HG02678 (cell line): ENCODE results near the gene GAB2.
"Not testable (repeated sequence)": the region's sequence is repeated elsewhere in the genome, so short reads cannot be mapped to it uniquely, and the experiment has no call there.

ENCODE experiments used
- ATAC-seq: cut with Tn5 transposase; IDR thresholded peaks from one replicate; pipeline ENCODE4 v1.9.1; 2021; ENCODE audit warnings: mild to moderate bottlenecking, moderate library complexity; ENCODE audit not compliant: unreplicated experiment

The GAB2 gene

GRCh38 chr11:78257654-78258053 is 160.0 kb downstream of the GAB2 start:
- no peak for ATAC-seq

- ATAC-seq = no peak
These were observed 160.7 kb downstream of the GAB2 start for GRCh38 chr11:78256962-78257361.

- no peak for ATAC-seq
These were observed 161.7 kb downstream of the GAB2 start for GRCh38 chr11:78255919-78256318.

DNA sequence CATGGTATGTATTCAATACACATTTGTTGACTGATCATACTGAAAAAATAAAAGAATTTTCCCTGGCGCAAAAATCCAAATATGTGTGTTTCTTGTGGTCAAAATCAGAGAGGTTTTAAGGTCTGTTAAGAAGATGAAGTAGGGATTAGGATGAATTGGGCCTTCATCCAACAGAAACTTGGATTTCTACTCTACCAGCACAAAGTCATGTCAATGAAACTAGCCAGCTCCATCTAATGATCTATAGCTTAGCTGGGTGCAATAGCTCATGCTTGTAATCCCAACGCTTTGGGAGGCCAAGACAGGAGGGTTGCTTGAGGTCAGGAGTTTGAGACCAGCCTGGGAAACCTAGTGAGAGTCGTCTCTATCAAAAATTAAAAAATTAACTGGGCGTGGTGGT is 163.4 kb downstream of the GAB2 start:
- ATAC-seq = no peak

DNA sequence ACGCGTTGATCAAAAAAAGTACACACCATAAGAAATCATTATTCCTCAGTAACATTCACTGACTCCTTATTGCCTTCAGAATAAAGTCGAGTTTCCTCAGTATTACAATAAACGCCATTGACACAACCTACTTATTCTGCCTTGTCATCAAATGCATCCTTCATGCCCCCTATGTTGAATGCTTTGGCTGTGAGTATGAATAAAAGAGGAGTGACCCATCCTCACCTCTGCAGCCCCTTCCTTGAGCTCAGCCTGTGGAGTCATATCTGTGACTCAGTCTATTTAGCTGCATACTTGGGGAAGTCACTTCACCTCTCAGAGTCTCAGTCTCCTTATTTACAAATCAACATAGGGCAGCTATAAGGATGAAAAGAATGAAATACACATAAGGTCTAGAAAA is 163.8 kb downstream of the GAB2 start:
- no peak for ATAC-seq

GRCh38 chr11:78251083-78251775 is 166.4 kb downstream of the GAB2 start:
- ATAC-seq = no peak

- no peak for ATAC-seq
These were observed 167.5 kb downstream of the GAB2 start for GRCh38 chr11:78250099-78250498.

DNA sequence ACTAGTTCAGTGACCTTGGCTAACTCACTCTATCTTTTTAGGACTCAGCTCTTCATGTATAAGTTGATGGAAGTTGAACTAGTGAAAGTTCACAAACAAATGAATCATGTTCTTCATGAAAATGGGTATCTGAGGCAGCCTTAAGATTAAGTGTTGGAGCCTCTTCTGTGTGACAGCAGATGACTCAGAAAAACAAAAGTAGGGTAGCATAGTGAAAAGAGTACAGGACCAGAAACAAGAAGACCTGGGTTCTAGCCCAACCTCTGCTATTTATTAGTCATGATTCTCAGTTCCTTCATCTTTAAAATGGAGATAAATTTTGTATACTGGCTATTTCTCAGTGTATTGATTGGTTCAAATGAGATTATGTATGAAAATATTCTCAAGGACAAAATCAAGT is 168.7 kb downstream of the GAB2 start:
- ATAC-seq = no peak

DNA sequence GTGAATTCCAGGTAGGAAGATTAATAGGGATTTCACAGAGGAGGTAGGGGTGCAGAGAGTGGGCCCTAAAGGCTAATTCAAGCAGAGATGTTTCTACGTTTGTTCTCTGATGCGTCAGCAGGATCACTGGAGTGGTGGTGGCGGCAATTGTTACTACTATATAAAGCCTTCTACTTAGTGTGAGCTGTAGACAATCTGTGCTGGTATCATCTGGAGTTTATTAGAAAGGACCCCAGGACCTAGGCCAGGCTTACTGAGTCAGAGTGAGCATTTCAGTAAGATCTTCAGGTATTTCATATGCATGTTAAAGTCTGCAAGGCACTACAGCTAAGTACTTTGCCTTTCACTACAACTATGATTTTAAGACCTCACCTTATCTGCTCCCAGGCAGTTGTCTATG is 169.4 kb downstream of the GAB2 start:
- ATAC-seq = no peak

- ATAC-seq = no peak
These were observed 172.9 kb downstream of the GAB2 start for GRCh38 chr11:78244546-78245255.

DNA sequence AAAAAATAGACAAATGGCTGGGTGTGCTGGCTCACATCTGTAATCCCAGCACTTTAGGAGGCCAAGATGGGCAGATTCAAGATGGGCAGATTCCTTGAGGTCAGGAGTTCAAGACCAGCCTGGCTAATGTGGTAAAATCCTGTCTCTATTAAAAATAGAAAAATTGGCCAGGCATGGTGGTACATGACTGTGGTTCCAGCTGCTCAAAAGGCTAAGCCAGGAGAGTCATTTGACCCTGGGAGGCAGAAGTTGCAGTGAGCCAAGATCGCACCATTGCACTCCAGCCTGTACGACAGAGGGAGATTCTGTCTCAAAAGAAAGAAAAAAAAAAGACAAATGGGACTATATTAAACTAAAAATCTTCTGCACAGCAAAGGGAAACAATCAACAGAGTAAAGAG is 173.5 kb downstream of the GAB2 start:
- ATAC-seq = no peak

DNA sequence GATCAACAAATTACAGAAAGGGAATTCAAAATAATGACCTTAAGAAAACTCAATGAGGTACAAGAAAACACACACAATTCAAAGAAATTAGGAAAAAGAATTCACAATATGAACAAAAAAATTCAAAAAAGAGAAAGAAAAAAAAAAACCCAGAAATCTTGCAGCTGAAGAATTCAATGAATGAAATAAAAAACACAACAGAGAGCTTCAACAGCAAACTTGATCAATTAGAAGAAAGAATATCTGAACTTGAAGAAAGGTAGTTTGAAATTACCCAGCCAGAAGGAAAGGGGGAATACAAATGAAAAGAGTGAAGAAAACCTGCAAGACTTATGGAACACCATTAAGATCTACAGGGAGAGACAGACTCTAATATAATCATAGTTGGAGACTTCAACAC is 176.1 kb downstream of the GAB2 start:
- no peak for ATAC-seq

- ATAC-seq = no peak
These were observed 177.8 kb downstream of the GAB2 start for GRCh38 chr11:78239781-78240180.

DNA sequence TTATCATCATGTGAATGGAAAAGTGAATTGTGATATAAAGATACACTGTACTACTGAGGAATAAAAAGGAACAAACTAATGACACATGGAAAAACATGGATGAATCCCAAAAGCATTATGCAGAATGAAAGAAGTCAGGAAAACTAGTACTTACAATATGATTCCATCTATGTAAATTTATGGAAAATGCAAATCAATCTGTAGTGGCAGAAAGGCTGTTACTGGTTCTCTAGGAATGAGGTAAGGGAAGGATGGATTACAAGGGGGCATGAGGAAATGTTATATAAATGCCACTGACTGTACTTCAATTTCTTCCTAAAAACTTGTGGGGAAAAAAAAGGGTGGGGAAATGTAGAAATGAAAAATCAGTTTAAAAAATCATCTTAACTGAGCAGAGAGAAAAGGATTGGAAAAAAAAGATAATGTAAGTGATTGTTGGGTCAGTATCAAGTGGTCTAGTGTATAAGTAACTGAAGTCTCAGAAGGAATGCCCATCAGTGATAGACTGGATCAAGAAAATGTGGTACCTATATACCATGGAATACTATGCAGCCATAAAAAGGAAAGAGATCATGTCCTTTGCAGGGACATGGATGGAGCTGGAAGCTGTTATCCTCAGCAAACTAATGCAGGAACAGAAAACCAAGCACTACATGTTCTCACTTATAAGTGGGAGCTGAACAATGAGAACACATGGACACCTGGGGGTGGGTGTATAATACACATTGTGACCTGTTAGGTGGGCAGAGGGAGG is 180.2 kb downstream of the GAB2 start:
- no peak for ATAC-seq

GRCh38 chr11:78234006-78234405 is 183.6 kb downstream of the GAB2 start:
- ATAC-seq = no peak

DNA sequence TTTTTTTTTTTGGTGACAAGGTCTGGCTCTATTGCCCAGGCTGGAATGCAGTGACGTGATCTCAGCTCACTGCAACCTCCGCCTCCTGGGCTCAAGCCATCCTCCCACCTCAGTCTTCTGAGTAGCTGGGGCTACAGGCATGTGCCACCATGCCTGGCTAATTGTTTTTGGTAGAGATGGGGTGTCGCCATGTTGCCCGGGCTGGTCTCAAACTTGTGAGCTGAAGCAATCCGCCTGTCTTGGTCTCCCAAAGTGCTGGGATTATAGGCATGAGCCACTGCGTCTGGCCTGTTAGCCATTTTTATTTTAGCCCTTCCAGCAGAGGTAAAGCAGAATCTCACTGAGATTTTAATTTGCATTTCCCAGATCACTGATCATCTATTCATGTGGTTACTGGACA is 184.6 kb downstream of the GAB2 start:
- not testable (repeated sequence) for ATAC-seq

- ATAC-seq = no peak
These were observed 185.6 kb downstream of the GAB2 start for GRCh38 chr11:78231962-78232501.

DNA sequence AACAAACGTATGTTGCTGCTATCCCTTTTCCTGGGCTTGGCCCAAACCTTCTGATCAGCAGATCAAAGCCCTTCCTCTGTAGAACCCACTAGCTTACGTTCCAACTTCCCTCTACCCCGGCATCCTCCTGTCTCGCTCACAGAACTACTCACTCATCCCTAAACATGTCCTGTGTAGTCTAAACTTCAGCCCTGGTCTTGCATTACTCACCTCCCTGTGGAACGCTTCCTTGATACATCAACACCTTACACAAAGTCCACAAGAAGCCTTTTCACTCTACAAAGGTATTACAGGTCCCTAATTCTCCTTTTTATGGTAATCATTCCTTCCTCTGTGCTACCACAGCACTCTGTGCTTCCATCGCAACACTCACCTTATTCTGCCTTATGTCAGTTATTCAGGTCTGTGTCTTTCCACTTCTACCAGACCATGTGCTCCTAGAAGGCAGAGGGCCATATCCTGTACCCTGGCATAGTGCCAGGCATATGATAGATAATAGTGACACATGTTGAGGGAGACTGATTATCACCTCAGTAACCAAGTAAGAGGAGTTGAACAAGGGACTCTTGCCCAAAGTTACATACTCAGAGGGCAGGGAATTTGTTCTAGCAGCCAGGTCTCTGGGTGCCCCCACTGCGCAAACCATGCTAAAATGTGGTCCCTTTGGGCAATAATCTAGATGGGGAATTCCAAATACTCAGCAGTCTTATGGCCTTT is 187.3 kb downstream of the GAB2 start:
- ATAC-seq = no peak

DNA sequence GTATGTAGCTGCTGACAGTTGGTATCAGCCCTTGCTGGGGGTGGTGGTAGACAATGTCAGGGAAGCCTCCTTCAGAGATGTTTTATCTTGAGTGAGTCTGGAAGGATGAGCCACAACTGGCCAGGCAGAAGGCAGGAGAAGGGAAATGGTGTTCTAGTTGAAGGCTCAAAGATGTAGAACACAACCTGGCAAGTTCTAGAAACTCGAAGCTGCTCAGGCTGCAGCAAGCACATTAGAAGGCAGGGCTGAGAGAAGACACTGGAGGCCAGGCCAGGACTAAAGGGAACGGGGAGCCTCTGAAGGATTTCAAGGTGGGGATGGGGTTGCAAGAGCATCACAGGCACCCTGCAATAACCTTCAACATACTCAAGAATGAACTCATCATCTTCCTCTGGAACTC is 188.5 kb downstream of the GAB2 start:
- no peak for ATAC-seq

GRCh38 chr11:78228467-78228866 is 189.2 kb downstream of the GAB2 start:
- peak; percentile 51 for ATAC-seq

GRCh38 chr11:78227921-78228320 is 189.7 kb downstream of the GAB2 start:
- peak; percentile 30 for ATAC-seq
